Activated CD8-positive, alpha-beta T cell treated with anti-CD3 and anti-CD28 coated beads for 36 hours (primary cell): ENCODE measurements around the gene MBP. TPM values are rescaled to one million over a fixed set of nuclear protein-coding genes. Genes with fewer than 3 reads are reported as not detected.

ENCODE experiments used
- ATAC-seq: fragments of 200-7000 bp; cut with Tn5 transposase; one replicate; pipeline ENCODE4 v1.10.0; 2021; ENCODE audit warnings: mild to moderate bottlenecking, moderate library complexity
- CTCF ChIA-PET: fragments of 350-600 bp; sonication (Branson Sonifier 250); formaldehyde crosslinking; loops from one replicate; lab custom pipeline; 2021; ENCODE audit warnings: antibody characterized with exemption; lab: Charles Lee
- POLR2A ChIA-PET: fragments of 350-600 bp; sonication (Branson Sonifier 250); formaldehyde crosslinking; loops from one replicate; lab custom pipeline; 2021; ENCODE audit warnings: antibody characterized with exemption; lab: Charles Lee
- DNase-seq: peaks from one replicate; pipeline ENCODE4 v3.0.0-alpha.2; 2020
- H3K27ac Mint-ChIP-seq: one replicate; pipeline ENCODE4 v1.8.0; 2021; ENCODE audit warnings: mild to moderate bottlenecking, mixed read lengths
- H3K27me3 Mint-ChIP-seq: one replicate; pipeline ENCODE4 v1.8.0; 2021; ENCODE audit warnings: mixed read lengths
- H3K36me3 Mint-ChIP-seq: one replicate; pipeline ENCODE4 v1.8.0; 2021; ENCODE audit warnings: low read depth, mixed read lengths
- H3K4me1 Mint-ChIP-seq: one replicate; pipeline ENCODE4 v1.8.0; 2021; ENCODE audit warnings: low read depth, mixed read lengths
- H3K4me3 Mint-ChIP-seq: one replicate; pipeline ENCODE4 v1.8.0; 2021; ENCODE audit warnings: mild to moderate bottlenecking, moderate library complexity, mixed read lengths
- H3K9me3 Mint-ChIP-seq: one replicate; pipeline ENCODE4 v1.8.0; 2021; ENCODE audit warnings: mixed read lengths
- intact Hi-C: fragments of 100-400 bp; cut with micrococcal nuclease; formaldehyde crosslinking; loops from one replicate; pipeline ENCODE4 v1.10.0; 2022
- total RNA-seq, 2 experiments: library from RNA; stranded (reverse); gene quantifications; one replicate each; pipeline ENCODE4 v1.2.3, GENCODE V29; 2021
- TF ChIP-seq, protein P1 (sequence below): fragments of 200-600 bp; IDR thresholded peaks from one replicate; pipeline ENCODE4 v1.8.0; 2022; ENCODE audit warnings: antibody characterized with exemption, mild to moderate bottlenecking

MBP gene
- total RNA-seq, 2 experiments from 2014 or later: 39.9 to 41.5 TPM

DNA sequence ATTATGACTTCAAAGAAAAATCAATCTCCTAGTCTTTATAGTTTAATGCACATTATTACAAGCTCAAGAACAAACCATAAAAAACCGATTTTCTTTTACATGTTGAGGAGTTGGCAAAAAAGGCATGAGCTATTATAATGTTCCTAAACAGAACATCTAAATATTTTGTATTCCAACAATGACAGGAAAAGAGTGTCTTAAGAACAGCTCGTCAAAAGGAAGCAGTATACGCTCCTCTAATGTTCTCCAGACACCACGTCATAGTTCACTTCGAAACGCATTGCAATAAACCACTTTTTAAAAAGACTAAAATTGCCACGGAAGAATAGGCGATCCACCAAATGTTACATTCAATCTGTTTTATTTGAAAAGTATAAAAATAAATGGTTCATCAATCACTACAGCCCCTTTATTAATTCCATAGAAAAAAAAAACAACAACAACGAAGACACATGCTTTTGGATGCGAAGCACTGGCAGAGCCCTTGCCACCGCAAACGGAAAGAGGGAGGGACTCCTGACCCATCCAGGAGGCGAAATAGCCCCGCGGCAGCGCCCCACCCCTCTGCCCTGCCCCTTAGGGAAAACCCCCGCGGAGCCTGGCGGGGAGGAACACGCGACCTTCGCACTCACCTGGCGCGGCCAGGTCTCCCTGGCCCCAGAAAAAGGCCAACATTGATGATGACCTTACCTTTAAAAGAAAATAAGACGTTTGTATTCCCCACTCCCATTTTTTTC, 45.8 kb downstream of the MBP start:
- no peak for ATAC-seq
- no peak for DNase-seq
- Mint-ChIP-seq H3K9me3 (no peaks in the 10 kb centered on the region), H3K27me3 (no peaks in the 10 kb centered on the region), H3K4me3 (no peak overlapping the region), H3K36me3 (peaks cover 46% of the 10 kb centered on the region), H3K4me1 (peaks cover 61% of the 10 kb centered on the region), H3K27ac (peak overlapping the region; percentile 4)
- TF ChIP-seq, protein P1, sequence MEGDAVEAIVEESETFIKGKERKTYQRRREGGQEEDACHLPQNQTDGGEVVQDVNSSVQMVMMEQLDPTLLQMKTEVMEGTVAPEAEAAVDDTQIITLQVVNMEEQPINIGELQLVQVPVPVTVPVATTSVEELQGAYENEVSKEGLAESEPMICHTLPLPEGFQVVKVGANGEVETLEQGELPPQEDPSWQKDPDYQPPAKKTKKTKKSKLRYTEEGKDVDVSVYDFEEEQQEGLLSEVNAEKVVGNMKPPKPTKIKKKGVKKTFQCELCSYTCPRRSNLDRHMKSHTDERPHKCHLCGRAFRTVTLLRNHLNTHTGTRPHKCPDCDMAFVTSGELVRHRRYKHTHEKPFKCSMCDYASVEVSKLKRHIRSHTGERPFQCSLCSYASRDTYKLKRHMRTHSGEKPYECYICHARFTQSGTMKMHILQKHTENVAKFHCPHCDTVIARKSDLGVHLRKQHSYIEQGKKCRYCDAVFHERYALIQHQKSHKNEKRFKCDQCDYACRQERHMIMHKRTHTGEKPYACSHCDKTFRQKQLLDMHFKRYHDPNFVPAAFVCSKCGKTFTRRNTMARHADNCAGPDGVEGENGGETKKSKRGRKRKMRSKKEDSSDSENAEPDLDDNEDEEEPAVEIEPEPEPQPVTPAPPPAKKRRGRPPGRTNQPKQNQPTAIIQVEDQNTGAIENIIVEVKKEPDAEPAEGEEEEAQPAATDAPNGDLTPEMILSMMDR: no peak
- intact Hi-C loops: no loop called here
- CTCF ChIA-PET: interaction anchor here (0.9 to 1.4 kb wide), 3 partner anchors 11 to 20 kb away, joined by 3 read pairs; no protein-coding TSS in a partner anchor
- POLR2A ChIA-PET: interaction anchor here (0.6 to 1.3 kb wide), 2 partner anchors 15 to 399 kb away, joined by 3 to 4 read pairs; no protein-coding TSS in a partner anchor

DNA sequence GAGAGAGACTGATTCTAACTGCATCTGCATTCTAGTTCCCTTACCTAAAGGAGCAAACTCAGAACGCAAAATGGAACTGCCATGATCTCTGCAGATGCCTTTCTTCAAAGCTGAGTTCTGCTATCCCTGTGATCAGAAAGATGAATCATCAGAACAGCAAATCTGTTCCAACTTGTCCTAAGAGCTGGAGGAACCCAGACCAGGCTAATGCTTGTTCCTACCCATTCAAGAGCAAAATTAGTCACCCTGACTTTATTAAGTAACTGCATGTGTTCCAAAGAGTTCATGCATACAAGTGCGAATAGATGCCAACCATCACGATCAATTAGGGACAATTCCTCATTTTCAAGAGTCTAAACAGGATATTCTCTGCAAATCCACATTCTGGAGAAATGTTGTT, 46.5 kb downstream of the MBP start:
- Mint-ChIP-seq H3K27ac (peak overlapping the region; percentile 4), H3K4me1 (peaks cover 62% of the 10 kb centered on the region), H3K36me3 (peaks cover 48% of the 10 kb centered on the region), H3K4me3 (no peak overlapping the region), H3K9me3 (no peaks in the 10 kb centered on the region), H3K27me3 (no peaks in the 10 kb centered on the region)
- intact Hi-C loops: no loop called here
- ChIA-PET POLR2A (interaction anchor here (0.6 to 1.3 kb wide), 2 partner anchors 16 to 399 kb away, joined by 3 to 4 read pairs; no protein-coding TSS in a partner anchor), CTCF (interaction anchor here (0.9 to 1.4 kb wide), 3 partner anchors 12 to 19 kb away, joined by 3 read pairs; no protein-coding TSS in a partner anchor)
- TF ChIP-seq, protein P1: no peak
- DNase-seq (no peak), ATAC-seq (no peak)

DNA sequence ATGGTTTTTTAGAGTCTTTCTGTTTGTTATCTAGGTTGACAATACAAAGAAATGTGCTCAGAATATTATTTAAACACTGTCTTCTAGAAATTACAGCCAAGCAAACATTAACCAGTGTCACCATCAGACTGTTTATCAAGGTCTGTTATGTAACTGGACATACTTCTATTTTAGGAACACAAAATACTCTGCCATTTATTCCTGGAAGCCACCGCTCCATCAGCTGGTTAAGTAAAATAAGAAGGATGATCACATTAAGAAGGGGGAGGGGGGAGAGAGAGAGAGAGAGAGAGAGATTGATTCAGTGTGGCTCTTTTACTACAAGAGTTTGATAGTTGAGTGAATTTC, 47.9 kb downstream of the MBP start:
- ChIA-PET POLR2A (interaction anchor here (1.3 to 1.7 kb wide), 2 partner anchors 18 to 47 kb away, joined by 4 to 5 read pairs; partner anchors contain the start of gene MBP), CTCF (interaction anchor here (0.8 to 1.4 kb wide), 2 partner anchors 12 to 13 kb away, joined by 3 read pairs; no protein-coding TSS in a partner anchor)
- TF ChIP-seq, protein P1: no peak
- intact Hi-C loops: no loop called here
- no peak for ATAC-seq
- Mint-ChIP-seq H3K4me3 (no peak overlapping the region), H3K27me3 (no peaks in the 10 kb centered on the region), H3K27ac (peak overlapping the region; percentile 76), H3K9me3 (no peaks in the 10 kb centered on the region), H3K36me3 (peaks cover 50% of the 10 kb centered on the region), H3K4me1 (peaks cover 64% of the 10 kb centered on the region)
- no peak for DNase-seq

DNA sequence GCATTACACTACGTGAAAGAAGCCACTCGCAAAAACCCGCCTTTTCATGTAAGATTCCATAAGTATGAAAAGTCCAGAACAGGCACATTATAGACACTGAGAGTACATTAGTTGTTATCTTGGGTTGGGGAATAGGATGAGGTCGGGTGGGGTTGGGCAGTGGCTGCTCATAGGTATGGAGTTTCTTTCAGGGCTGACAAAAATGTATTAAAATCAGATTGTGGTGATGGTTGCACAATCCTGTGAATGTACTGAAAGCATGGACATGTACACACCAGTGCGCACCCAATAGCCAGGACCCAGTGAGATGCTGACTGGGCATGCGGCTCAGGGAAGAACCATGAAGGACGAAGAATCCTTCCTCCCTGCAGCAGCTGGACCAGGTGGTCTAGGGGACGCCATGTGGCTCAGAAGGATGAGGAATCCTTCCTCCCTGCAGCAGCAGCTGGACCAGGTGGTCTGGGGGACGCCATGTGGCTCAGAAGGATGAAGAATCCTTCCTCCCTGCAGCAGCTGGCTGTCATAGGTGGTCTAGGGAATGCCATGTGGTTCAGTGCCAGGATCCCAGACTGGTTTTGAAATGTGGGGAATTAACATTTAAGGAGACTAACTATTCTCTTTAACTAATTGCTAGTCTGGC, 50.1 kb downstream of the MBP start:
- DNase-seq: no peak
- no peak overlapping the region for H3K4me3 Mint-ChIP-seq
- ChIA-PET POLR2A (interaction anchor here (0.6 kb wide), 1 partner anchor 170 kb away, joined by 3 read pairs; no protein-coding TSS in a partner anchor), CTCF (interaction anchor here (0.6 to 1.0 kb wide), 2 partner anchors 64 to 83 kb away, joined by 3 read pairs; no protein-coding TSS in a partner anchor)
- TF ChIP-seq, protein P1: no peak
- H3K27me3 Mint-ChIP-seq: no peaks in the 10 kb centered on the region
- peaks cover 45% of the 10 kb centered on the region for H3K36me3 Mint-ChIP-seq
- intact Hi-C loops: no loop called here
- no peak for ATAC-seq
- H3K27ac Mint-ChIP-seq: no peak overlapping the region
- peaks cover 69% of the 10 kb centered on the region for H3K4me1 Mint-ChIP-seq
- no peaks in the 10 kb centered on the region for H3K9me3 Mint-ChIP-seq
